Adrenal gland (tissue), 12 donors: ENCODE data around the gene SMG6. TPM values are rescaled to one million over a fixed set of nuclear protein-coding genes. Genes with fewer than 3 reads are reported as not detected.
A peak's percentile ranks its signal among the peaks of the same experiment; 100 is the strongest.

Experiments used
- DNase-seq, 7 donors: peaks; one replicate each; pipeline ENCODE4 v3.0.0-alpha.2; 2019 to 2020
- H3K27ac ChIP-seq, 5 donors: fragments of 200-600 bp; sonication (generic) in 4 of 5; 1 replicate in 3 of 5; 2 replicates in 2 of 5; pipeline versions ENCODE4 v1.5.1 to v1.8.0; 2016 to 2020; ENCODE audit warnings: mild to moderate bottlenecking in 1 of 5
- H3K27me3 ChIP-seq: fragments of 200-600 bp; 2 replicates; pipeline ENCODE4 v1.8.0; 2021
- H3K36me3 ChIP-seq, 2 donors: fragments of 200-600 bp; replicated peaks in 1 of 2; 1 replicate in 1 of 2; 2 replicates in 1 of 2; pipeline versions ENCODE4 v1.5.1 to v1.8.0; 2018 to 2022
- H3K4me1 ChIP-seq, 2 donors: fragments of 200-600 bp; replicated peaks in 1 of 2; 1 replicate in 1 of 2; 2 replicates in 1 of 2; pipeline versions ENCODE4 v1.5.1 to v1.8.0; 2018 to 2021
- H3K4me3 ChIP-seq, 4 donors: fragments of 200-600 bp; sonication (generic) in 3 of 4; one replicate each; pipeline ENCODE4 v1.5.1; 2016 to 2018
- H3K9me3 ChIP-seq, 3 donors: fragments of 200-600 bp; sonication (generic) in 1 of 3; replicated peaks in 1 of 3; 1 replicate in 2 of 3; 2 replicates in 1 of 3; pipeline versions ENCODE4 v1.5.1 to v1.8.0; 2016 to 2021
- CTCF ChIP-seq, 6 experiments: fragments of 450-650 bp in 4 of 6; fragments of 200-600 bp in 2 of 6; sonication (generic) in 1 of 6; IDR thresholded peaks; 1 replicate in 5 of 6; 2 replicates in 1 of 6; pipeline versions ENCODE4 v1.5.1 to v1.8.0; 2016 to 2021; ENCODE audit warnings: antibody characterized with exemption in 6 of 6, mild to moderate bottlenecking in 2 of 6, moderate library complexity in 1 of 6
- POLR2A ChIP-seq, 2 donors: fragments of 450-650 bp; IDR thresholded peaks; one replicate each; pipeline ENCODE4 v1.6.1; 2017; ENCODE audit warnings: antibody characterized with exemption in 2 of 2, mild to moderate bottlenecking in 2 of 2, moderate library complexity in 1 of 2
- WGBS, 4 donors: extraction: QIAGEN DNeasy Blood & Tissue Kit in 2 of 4; methylation state at CpG; one replicate each; pipeline versions ENCODE4 v1.1.5 to v1.1.7; 2013 to 2017; 5-methylcytosine and 5-hydroxymethylcytosine counted together
- intact Hi-C, 2 donors: fragments of 100-400 bp; cut with DNase I; formaldehyde crosslinking; loops; one replicate each; pipeline versions ENCODE4 v1.14.1 to v1.15.0; 2022 to 2023
- polyA plus RNA-seq, 3 donors: library from polyadenylated mRNA; stranded (reverse); fragments of 200-250 nt in 2 of 3; fragments of 350-450 nt in 1 of 3; fragmentation: Illumina TruSeq in 1 of 3; extraction: RNeasy Lipid Tissue Mini Kit (QIAGEN cat#74804) in 1 of 3; gene quantifications; one replicate each; pipeline ENCODE4 v1.2.3, GENCODE V29; 2013 to 2014
- total RNA-seq, 9 donors: library from RNA; depleted of rRNA in 4 of 9; stranded (reverse); fragments of >200 nt in 4 of 9; fragments of 120-200 nt in 1 of 9; fragmentation: NEBNext Ultra II Directional in 1 of 9; extraction: Animal tissue kit (Norgen Biotek cat#: 25700) in 1 of 9; gene quantifications; one replicate each; pipeline versions ENCODE4 v1.1.0 to v1.2.4, GENCODE V29; 2013 to 2023
- donor health status: healthy with polysubstance abuse.
- donor health status: Bipolar disorder and iron deficiency.
- donor health status: DM: yes; HTN: yes; CAD: no.
- donor health status: DM: no; HTN: no; CAD: no.
- donor health status: DM: no; HTN: no; CAD: no.
- donor health status: DM: yes; HTN: yes; CAD: no.

SMG6 gene
- total and polyA plus RNA-seq, 12 donors = 15.9 to 85.1 (median 44.0) TPM

- DNase-seq = peak in 5 of 7 donors; percentile 52 to 79 (median 60)
- peaks cover 23 to 42% of the 10 kb centered on the region in 2 donors for H3K4me1 ChIP-seq
Observed at GRCh38 chr17:2051061-2051932, 252.3 kb downstream of the SMG6 start.

GRCh38 chr17:2050300-2051060, 253.1 kb downstream of the SMG6 start:
- intact Hi-C loops = loop anchor here (10.0 kb wide), 2 partner anchors 124 to 234 kb away; no protein-coding TSS in a partner anchor
- Histone ChIP-seq H3K4me3 (peak overlapping the region in 2 of 4 donors; percentile 37 to 73), H3K36me3 (no peaks in the 10 kb centered on the region), H3K27me3 (no peaks in the 10 kb centered on the region), H3K9me3 (no peaks in the 10 kb centered on the region), H3K27ac (peak overlapping the region in 2 of 5 donors; percentile 67 to 80), H3K4me1 (peaks cover 21 to 42% of the 10 kb centered on the region in 2 donors)
- TF ChIP-seq CTCF (IDR thresholded peaks at IDR 0.05) = peak in 1 of 6 experiments; percentile 19
- no peak for TF ChIP-seq POLR2A (IDR thresholded peaks at IDR 0.05)
- 1 to 4% (median 1%) methylated on average over 18 to 88 of the region's 88 CpGs; no CpG with 5 or more reads in 1 of the 4 donors for WGBS, 4 donors
- DNase-seq = peak; percentile 67 to 86 (median 78)

More at GRCh38 chr17:2051061-2051932, 252.3 kb downstream of the SMG6 start:
- H3K4me3 ChIP-seq = peak overlapping the region in 2 of 4 donors; percentile 37 to 73
- 12 to 60% (median 36%) methylated on average over 7 to 81 of the region's 81 CpGs for WGBS, 4 donors
- H3K36me3 ChIP-seq = no peaks in the 10 kb centered on the region
- TF ChIP-seq POLR2A (IDR thresholded peaks at IDR 0.05) (peak; percentile 33 to 41), CTCF (IDR thresholded peaks at IDR 0.05) (no peak)
- no peaks in the 10 kb centered on the region for H3K9me3 ChIP-seq
- no peaks in the 10 kb centered on the region for H3K27me3 ChIP-seq
- intact Hi-C loops = loop anchor here (10.0 kb wide), 2 partner anchors 124 to 234 kb away; no protein-coding TSS in a partner anchor
- peak overlapping the region in 2 of 5 donors; percentile 24 to 67 for H3K27ac ChIP-seq

- H3K4me1 ChIP-seq = peaks cover 18 to 40% of the 10 kb centered on the region in 2 donors
- intact Hi-C loops = loop anchor here (10.0 kb wide), 2 partner anchors 125 to 235 kb away; no protein-coding TSS in a partner anchor
- DNase-seq = peak; percentile 80 to 94 (median 89)
- peak overlapping the region in 2 of 5 donors; percentile 67 to 80 for H3K27ac ChIP-seq
- 2 to 26% (median 2%) methylated on average over 5 to 104 of the region's 104 CpGs for WGBS, 4 donors
- no peak for TF ChIP-seq POLR2A (IDR thresholded peaks at IDR 0.05)
- TF ChIP-seq CTCF (IDR thresholded peaks at IDR 0.05) = peak in 1 of 6 experiments; percentile 5
- H3K36me3 ChIP-seq = no peaks in the 10 kb centered on the region
- no peaks in the 10 kb centered on the region for H3K27me3 ChIP-seq
- no peaks in the 10 kb centered on the region for H3K9me3 ChIP-seq
- H3K4me3 ChIP-seq = peak overlapping the region in 3 of 4 donors; percentile 58 to 73 (median 73)
Observed at GRCh38 chr17:2049333-2050299, 254.0 kb downstream of the SMG6 start.
